Heart left ventricle (tissue), 13 donors: ENCODE data around the gene TRIP12.

Experiments
- CTCF ChIP-seq, 12 donors: fragments of 200-600 bp; sonication (generic) in 4 of 12; IDR thresholded peaks; one replicate each; pipeline versions ENCODE4 v1.5.0 to v1.8.0; 2018 to 2022; ENCODE audit warnings: antibody characterized with exemption in 12 of 12, mild to moderate bottlenecking in 5 of 12
- POLR2A ChIP-seq, 2 donors: fragments of 450-650 bp; IDR thresholded peaks; one replicate each; pipeline ENCODE4 v1.6.1; 2017; ENCODE audit warnings: antibody characterized with exemption in 2 of 2, mild to moderate bottlenecking in 2 of 2, moderate library complexity in 2 of 2
- donor health status: ischemic (EF 13 %, LVEDD 7.1; RV severe dilation, severe dysfunction).
- donor health status: DM: no; HTN: yes; CAD: no.
- donor health status: DM: no; HTN: no; CAD: no.
- donor health status: ischemic (EF 25% LVEDD 6.9; RV normal size, moderate dysfunction).
- donor health status: ischemic (EF 25% LVEDD 5.7; RV mildly dilated, moderate dysfunction).
- donor health status: ischemic (EF 35%, LVEDD 5.7; RV mildly dilated, moderate dysfunction).
- donor health status: nonischemic (EF 11% LVEDD 7.7; RV severe dilation, severe dysfunction).
- donor health status: DM: yes; HTN: yes; CAD: no.
- donor health status: PGD.
- donor health status: ischemic (EF 29% LVEDD 5.4; RV normal size, mild dysfunction).
- donor health status: nonischemic (EF 23%, LVEDD 6.1; RV moderate dilation, normal function).

GRCh38 chr2:229899604-229900003 is 22.2 kb downstream of the TRIP12 start:
- TF ChIP-seq CTCF (IDR thresholded peaks at IDR 0.05) (no peak), POLR2A (IDR thresholded peaks at IDR 0.05) (no peak)
